Raji (cell line): ENCODE data around the gene OR2S2.

Experiments
- POLR2A ChIP-seq: IDR thresholded peaks from 2 replicates; pipeline ENCODE4 v1.6.1; 2011; ENCODE audit warnings: low read depth, low read length, control low read depth; ENCODE audit not compliant: insufficient read depth

The OR2S2 gene

DNA sequence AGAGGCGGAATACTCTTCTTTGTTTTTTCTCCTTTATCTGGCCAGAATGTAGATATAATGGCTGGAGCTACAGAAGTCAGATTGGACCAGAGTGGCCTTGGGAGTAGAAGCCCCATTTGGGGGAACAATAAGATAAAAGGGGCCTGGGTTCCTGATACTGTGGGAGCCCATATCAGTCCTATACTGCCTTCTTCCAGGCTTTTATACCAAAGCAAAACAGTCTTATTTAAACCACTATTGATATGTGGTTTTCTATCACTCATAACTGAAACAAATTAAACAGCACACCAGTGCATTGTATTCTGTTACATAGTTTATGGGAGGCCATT, 34.4 kb downstream of the OR2S2 start:
- no peak for TF ChIP-seq POLR2A

DNA sequence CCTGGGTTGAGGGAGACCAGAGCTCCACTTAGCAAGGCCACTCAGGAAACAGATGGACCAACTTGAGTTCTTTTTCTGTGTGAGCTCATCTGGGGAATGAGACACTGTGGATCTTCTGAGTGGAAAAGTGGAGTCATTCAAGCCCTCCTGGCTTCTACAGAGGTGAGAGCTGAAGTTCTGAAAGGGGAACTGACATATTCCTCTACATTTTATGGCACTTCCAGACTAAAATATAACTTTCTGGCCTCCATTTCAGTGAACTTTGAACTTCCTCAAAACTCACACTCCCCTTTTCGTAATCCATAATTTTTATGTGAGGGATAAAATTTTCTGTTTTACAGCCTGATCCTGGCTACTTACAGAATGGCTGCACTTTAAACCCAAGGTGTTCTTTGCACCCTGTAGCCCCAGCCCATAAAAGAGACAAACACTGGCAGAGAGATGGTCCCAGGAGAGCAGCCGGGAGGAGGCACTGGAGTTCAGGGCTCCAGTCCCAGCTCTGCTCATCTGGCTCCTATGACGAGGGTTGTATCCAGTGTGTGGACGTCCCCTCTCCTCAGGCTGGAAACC, 37.8 kb downstream of the OR2S2 start:
- no peak for TF ChIP-seq POLR2A

DNA sequence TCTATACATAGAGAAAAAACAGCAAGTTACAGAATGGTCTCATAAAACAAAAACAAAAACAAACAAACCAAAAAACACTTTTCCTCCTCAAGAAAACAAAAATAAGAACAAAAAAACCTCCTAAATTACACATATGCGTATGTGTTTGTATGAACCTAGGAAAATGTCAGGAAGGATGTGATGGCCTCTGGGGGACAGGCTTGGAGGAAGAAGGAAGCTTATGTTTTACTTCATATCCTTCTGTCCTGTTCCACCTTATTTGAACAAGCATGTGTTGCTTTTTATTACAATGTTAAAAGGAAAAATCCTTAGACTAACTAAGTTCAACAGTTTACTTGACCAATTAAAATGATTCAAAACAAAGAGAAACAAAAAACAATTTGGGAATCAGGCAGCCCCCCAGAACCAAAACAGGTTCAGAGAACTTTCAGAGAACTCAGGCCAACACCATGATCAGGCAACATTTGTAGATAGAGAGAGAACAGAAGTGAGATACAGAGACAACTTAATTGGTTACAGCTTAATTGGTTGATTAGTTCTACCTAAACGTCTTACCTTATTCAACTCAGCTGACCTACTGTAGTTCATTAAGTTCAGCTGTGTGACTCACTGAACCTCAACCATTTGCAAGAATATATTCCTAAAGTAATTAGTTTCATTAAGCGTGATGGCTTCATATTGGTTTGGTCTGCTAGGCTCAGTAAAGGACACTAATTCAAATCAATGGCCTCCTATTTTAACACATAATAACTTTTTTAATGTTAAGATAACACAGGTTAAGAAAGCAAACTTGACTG, 38.5 kb downstream of the OR2S2 start:
- no peak for TF ChIP-seq POLR2A

DNA sequence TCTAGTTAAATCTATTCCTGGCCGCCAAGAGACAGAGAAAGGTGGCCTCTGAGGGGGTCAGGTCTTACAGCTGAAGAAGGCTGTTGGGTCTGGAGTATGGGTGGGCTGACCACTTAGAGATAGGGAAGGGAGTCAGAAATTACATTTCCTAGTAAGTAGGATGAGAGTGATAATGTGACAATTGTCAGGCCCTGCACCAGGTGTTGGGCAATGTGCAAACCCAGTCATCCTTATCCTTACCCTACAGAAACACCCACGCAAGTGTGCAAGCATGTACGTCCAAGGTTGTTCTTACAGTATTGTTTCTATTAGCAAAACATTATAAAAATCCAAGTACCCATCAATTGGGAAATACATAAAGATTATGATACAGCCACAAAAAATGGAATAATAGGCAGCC, 39.2 kb downstream of the OR2S2 start:
- TF ChIP-seq POLR2A, result no peak

DNA sequence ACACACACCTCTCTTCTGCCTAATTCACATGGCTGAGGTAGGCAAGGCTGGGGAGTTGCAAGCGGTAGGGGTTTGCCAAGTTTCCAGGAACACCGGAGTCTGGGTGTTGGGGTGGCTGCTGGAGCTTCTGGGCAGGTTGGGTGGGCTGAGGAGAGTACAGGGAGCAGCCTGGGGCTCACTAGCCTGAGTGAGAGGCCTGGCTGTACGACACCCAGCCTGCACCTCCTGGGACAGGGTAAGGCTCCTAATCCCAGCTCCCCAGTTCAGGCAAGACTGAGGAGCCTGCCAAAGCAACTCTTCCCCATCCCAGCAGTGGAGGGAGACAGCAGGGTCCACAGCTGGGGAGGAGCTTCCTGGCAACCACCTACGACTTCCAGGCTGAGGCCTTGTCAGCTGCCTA, 40.7 kb downstream of the OR2S2 start:
- no peak for TF ChIP-seq POLR2A

DNA sequence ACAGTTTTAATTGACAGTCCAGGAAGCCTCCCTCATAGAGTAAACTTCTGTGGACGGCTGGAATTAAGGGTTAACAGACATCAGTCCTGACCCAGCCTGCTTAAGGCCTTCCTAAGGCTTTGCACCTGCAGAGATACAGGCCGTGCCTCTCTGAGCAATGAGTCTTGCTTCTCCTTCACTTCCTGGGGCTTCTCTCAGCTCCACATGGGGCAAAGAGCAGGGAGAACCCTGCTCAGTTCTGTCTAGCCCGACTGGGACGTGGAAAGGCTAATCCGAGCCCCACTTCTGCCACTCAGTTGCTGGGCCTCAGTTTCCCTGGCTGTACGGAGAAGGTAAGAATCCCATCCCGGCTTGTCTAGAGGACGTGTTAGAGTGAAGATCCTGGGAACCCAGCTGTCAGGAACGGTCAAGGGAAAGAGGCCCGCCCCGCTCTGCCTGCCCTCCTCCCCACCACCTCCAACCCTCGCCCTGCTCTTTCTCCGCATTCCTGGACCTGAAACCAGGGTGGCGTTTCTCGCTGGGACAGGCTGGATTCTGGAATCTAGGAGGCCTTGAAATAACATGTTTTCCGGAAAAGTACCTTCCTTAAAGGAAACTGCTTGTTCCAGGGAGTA, 42.2 kb downstream of the OR2S2 start:
- no peak for TF ChIP-seq POLR2A

DNA sequence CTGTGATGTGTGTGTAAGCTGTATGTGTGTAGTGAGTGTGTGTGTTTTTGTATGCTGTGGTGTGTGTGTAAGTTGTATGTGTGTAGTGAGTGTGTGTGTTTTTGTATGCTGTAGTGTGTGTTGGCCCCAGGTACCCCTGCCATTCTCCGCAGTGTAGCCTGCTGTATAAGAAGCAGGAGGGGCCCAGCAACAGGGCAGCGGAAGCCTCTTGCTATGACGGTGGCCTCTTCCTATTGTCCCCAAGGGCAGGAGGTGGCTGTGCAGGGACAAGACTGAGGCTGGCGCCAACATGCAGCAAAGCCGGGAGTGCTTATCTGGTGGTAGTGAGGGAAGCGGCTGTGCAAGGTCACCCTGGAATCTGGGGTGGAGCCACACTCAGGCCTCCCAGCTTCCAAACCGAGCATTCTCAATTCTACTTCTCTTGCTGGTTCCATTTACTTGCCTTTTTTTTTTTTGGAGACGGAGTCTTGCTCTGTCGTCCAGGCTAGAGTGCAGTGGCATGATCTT, 43.6 kb downstream of the OR2S2 start:
- TF ChIP-seq POLR2A, result no peak

DNA sequence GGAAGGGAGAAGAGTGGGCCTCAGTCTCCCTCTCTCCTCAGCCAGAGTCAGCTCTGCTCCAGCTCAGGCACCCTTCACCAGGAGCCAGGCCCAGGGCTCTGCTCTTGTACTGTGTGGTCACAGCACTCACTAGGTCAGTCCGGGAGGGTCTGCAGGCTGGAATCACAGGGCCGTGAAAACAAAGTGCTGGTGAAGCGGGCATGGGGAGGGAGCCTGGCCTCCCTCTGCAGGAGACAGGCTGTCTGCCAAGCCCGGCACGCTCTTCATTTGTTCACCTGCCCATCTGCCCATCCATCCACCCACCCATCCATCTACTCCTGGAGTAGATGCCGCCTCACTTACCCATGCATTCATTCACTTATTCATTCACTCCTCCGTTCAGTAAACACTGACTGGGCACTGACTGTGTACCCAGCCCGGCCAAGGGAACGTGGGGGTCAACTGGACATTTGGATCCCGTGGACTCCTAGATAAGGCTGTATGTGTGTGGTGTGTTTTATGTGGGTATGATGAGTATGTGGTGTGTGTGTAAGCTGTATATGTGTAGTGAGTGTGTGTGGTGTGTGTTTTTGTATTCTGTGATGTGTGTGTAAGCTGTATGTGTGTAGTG, 45.1 kb downstream of the OR2S2 start:
- no peak for TF ChIP-seq POLR2A

DNA sequence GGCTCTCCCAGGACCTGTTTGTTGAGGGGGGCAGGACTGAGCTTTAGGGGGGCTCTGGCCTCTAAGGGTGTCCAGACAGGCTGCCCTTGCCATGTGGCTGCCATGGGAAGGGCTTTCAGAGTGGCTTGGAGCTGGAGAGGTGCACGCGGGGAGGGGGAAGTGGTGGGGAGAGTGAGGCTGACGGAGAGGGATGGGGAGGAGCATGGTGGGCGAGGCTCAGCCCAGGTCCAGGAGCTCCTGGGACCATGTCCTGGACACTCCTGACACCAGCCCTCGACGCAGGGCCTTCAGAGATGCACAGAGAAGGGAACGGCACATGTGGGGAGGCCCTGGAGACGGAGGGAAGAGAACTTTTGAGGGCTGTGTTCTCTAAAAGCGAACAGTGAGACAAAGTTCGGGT, 46.3 kb downstream of the OR2S2 start:
- TF ChIP-seq POLR2A, result no peak

DNA sequence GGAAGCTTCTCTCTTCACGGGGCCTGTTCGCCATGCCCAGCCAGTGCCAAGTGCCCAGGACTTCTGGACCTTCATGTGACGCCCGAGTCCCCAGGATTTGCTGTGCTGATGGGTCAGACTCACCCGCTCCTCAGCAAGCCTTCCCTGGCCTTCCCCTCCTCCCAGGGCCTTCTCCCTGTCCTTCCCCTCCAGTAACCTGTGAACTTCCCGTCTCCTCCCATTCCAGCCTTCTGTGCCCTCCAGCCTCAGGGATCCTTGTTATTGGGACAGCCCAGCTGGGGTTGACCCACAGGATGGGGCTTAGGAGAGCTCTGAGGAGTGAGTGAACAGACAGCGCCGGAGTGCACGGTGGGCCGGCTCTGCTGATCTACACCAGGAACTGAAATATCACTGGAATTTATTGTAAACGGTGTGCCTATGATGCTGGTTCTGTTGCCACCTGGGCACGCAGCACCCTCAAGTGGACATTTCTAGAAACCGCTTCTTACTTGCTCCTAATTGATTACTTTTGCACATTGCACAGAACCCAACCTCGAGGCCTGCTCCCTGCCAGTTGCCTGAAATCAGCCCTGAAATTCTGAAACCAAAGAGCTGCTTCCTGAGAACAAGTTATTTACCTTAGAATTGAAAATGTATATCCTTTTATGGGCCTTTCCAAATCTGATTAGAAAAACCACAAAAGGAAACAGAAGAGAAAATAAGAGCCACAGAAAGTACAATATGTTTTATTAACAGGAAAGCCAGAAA, 47.2 kb downstream of the OR2S2 start:
- TF ChIP-seq POLR2A, result no peak

DNA sequence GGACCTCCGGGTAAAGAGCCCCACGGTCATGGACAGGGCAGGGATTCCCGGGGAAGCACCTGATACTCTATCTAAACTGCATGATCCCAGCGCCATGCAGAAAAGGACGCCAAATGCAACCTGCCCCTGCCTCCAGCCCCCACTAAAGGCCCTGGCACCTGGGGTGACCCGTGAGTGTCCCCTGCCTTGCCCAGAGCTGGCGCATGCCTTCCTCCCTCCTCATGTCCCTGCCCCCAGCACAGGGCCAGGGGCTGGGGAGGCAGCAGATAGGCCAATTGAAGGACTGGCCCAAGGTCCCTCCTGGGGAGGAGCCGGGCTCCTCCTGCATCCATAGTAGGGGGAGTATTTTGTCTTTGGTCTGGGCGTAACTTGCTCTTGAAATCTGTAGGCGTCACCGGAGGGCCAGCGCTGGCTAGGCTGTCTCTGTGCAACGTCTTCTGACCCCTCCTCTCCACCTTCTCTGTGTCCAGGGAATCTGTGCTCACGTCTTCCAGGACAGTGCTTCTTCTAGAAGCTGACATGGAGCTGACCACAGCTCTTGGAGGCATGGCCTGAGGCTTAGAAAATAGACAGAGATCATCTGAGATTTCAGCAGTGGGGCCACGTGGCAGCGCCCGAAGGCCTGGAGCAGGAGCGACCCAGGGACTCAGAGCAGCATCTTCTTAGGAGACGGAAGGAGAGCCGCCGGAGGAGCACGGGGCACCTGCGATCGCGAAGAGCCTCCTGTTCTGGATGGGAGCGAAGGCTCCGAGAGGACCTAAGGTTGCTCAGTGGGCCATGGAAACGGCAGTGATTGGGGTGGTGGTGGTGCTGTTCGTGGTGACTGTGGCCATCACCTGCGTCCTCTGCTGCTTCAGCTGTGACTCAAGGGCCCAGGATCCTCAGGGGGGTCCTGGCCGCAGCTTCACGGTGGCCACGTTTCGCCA, 48.0 kb downstream of the OR2S2 start:
- no peak for TF ChIP-seq POLR2A

DNA sequence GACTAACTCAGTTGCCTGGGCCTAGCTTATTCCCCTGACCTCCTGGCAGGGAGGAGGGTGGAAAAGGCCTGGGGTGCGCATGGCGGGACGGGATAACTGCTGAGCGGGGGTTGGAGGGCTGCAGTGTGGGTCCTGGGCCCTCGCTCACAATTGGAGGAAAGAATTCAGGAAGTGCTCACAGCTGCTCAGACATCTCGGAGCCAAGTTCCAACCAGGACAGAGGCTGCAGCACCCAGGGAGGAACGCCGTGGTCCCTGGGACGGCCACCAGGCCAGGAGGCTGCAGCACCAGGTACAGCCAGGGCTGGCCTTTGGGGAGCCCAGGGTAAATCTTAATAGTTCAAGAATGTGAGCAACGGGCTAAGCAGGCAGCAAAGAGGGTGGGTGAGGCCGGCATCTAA, 48.7 kb downstream of the OR2S2 start, which contains the start of gene SPAAR:
Gene SPAAR (plus strand): TSS at position 217 of the 400 bp plus-strand sequence. CDS start 974 bp downstream, outside the sequence.
- no peak for TF ChIP-seq POLR2A

DNA sequence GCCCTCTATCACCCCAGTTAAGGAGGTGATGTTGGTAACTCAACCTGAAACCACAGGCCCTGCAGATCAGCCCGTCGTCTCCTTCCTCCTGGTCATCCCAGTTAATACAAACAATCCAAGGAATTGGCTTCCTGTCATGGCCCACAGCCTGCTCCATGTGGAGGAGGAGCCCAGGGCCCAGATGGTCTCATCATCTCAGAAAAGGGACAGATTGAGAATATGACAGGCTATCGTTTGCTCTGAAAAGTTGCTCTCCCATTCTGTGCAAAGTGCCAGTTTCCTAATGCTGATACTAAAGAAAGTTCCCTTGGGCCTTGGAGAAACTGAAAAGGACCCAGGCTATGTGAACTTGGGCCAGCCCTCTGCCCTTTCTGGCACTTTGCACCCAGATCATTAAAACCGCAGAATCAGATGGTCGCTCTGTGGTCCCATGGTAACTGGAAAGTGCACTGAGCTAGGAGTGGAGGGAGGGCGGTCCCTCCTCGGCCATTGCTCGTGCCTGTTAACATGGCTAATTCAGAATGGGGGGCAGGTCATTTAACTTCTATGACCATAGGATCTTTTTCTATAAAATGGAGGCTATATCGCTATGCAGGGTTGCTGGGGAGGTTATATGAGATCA, 49.3 kb downstream of the OR2S2 start:
- TF ChIP-seq POLR2A, result no peak
